ENCODE results near the gene GRIK5.

GRIK5 gene

DNA sequence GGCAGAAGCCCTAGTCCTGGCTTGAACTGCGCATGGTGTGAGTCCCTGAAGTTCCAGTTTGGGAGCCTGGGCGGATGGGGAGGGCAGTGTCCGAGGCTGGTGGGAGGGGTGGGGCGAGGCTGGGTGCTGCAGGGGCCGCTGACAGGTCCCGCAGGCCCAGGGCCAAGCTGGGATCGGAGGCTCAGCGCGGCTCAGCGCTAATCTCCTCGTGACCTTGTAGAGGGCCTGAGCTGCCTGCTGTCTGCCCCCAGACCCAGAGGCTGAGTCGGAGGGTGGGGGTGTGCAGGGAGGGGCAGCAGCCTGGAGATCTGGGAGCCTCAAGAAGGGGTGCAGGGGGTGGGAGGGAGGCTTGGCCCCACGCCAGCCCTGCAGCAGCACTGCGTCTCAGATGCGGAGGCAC is 79.0 kb downstream of the GRIK5 start:
- POLR2A ChIA-PET = no interaction called here
- TF ChIP-seq, protein P1, sequence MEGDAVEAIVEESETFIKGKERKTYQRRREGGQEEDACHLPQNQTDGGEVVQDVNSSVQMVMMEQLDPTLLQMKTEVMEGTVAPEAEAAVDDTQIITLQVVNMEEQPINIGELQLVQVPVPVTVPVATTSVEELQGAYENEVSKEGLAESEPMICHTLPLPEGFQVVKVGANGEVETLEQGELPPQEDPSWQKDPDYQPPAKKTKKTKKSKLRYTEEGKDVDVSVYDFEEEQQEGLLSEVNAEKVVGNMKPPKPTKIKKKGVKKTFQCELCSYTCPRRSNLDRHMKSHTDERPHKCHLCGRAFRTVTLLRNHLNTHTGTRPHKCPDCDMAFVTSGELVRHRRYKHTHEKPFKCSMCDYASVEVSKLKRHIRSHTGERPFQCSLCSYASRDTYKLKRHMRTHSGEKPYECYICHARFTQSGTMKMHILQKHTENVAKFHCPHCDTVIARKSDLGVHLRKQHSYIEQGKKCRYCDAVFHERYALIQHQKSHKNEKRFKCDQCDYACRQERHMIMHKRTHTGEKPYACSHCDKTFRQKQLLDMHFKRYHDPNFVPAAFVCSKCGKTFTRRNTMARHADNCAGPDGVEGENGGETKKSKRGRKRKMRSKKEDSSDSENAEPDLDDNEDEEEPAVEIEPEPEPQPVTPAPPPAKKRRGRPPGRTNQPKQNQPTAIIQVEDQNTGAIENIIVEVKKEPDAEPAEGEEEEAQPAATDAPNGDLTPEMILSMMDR (IDR thresholded peaks at IDR 0.05; ENCODE audit: insufficient read depth, low read length, missing control alignments) = no peak

DNA sequence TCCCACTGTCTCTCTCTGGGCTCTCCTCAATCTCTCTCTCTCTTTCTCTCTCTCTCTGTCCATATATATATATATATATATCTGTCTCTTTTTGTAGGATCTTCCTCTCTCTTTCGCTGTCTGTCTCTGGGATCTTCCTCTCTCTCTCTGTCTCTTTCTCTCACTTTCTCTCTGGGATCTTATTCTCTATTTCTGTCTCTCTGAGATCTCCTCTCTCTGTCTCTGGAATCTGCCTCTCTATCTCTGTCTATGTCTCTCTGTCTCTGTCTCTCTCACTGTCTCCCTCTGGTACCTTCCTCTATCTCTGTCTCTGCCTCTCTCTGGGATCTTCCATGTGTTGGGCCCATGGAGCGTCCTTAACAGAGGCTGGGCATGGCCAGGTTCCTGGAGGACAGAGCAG is 79.4 kb downstream of the GRIK5 start:
- no peak for DNase-seq (ENCODE audit: low read depth, low spot score)
- TF ChIP-seq, protein P1 (IDR thresholded peaks at IDR 0.05; ENCODE audit: insufficient read depth, low read length, missing control alignments) = no peak
- ChIA-PET CTCF (interaction anchor here (0.6 kb wide), 1 partner anchor 39 kb away, joined by 3 read pairs; no protein-coding TSS in a partner anchor), POLR2A (no interaction called here)
- no peak overlapping the region for H3K4me3 ChIP-seq (ENCODE audit: low read depth, low read length)

More for the DNA sequence above, 79.0 kb downstream of the GRIK5 start:
- CTCF ChIA-PET = interaction anchor here (0.6 kb wide), 1 partner anchor 39 kb away, joined by 3 read pairs; no protein-coding TSS in a partner anchor
- no peak overlapping the region for H3K4me3 ChIP-seq (ENCODE audit: low read depth, low read length)
- no peak for DNase-seq (ENCODE audit: low read depth, low spot score)

DNA sequence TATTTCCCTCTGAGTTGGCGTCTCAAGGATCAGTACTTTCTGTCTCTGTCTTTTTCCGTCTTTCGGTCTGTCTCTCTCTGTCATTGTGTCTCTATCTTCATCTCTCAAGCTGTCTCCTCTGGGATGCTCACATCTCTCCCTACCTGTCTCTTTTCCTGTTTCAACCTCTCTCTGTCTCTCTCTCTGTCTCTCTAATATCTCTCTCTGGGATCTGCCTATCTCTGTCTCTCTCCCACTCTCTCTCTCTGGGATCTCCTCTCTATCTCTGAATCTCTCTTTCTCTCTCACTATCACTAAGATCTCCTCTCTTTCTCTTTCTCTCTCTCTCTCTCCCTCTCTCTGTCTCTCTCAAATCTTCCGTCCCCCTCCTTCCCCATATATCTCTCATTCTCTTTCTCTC is 80.0 kb downstream of the GRIK5 start:
- no peak overlapping the region for H3K4me3 ChIP-seq (ENCODE audit: low read depth, low read length)
- DNase-seq (ENCODE audit: low read depth, low spot score) = no peak
- ChIA-PET CTCF (no interaction called here), POLR2A (no interaction called here)
- TF ChIP-seq, protein P1 (IDR thresholded peaks at IDR 0.05; ENCODE audit: insufficient read depth, low read length, missing control alignments) = no peak

DNA sequence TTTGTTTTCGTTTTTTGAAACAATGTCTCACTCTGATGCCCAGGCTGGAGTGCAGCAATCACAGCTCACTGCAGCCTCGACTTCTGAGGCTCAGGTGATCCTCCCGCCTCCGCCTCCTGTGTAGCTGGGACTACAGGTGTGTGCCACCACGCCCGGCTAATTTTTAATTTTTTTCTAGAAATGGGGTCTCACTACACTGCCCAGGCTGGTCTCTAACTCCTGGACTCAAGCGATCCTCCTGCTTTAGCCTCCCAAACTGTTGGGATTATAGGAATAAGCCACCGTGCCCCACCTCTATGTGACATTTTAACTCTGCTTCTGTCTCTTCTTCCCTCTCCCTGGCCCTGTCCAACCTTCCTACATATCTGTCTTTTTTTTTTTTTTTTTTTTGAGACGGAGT is 81.1 kb downstream of the GRIK5 start:
- ChIA-PET POLR2A (no interaction called here), CTCF (no interaction called here)

DNA sequence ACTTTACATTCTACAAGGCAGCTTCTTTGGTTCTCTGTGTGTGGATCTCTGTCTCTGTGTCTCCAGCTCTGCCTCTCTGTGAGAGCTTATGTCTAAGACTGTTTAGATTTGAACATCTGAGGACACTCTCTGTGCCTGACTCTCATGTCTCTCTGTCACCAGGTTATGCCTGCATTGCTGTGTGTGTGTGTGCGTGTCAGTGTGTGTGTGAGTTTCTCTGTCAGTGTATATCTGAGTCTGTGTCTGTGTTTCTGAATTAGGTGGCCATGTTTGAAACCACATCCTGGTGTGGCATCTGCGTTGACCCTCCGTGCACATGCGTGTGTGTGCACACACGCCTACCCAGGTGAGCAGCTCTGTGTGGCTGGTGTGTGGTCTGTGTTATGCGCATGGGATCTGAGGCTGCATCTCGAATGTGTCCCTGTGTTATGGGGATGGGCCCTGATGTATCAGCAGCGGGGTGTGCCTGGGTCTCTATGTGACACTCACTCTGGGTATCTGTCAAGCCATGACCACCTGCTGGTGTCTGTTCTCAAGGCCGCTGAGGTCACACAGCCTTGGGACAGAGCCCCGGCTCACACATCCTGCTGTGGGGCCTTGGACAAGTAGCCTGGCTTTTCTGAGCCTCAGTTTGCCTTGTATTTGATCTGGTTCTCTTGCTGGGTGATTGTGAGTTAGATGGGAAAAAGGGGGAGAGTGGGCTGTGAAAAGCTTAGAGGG is 82.7 kb downstream of the GRIK5 start:
- POLR2A ChIA-PET = no interaction called here
- no peak for DNase-seq (ENCODE audit: low read depth, low spot score)
- CTCF ChIA-PET = no interaction called here
- H3K4me3 ChIP-seq (ENCODE audit: low read depth, low read length) = no peak overlapping the region
- TF ChIP-seq, protein P1 (IDR thresholded peaks at IDR 0.05; ENCODE audit: insufficient read depth, low read length, missing control alignments) = no peak

More for the DNA sequence above, 81.1 kb downstream of the GRIK5 start:
- TF ChIP-seq, protein P1 (IDR thresholded peaks at IDR 0.05; ENCODE audit: insufficient read depth, low read length, missing control alignments) = no peak
- no peak for DNase-seq (ENCODE audit: low read depth, low spot score)
- H3K4me3 ChIP-seq (ENCODE audit: low read depth, low read length) = no peak overlapping the region

DNA sequence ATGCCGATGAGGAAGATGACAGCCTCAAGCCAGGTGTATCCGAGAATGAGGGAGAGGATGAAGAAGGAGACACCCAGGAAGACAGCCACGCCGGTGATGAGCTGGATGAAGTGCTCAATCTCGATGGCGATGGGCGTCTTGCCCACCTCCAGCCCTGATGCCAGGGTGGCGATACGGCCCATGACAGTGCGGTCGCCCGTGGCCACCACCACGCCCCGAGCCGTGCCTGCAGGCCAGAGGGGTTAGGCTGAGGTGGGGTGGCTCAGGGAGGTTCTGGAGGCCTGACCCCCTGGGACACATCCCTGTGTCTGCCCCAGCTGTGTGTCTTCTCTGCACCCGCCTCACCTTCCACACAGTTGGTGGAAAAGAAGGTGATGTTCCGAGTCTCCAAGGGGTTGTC is 85.0 kb downstream of the GRIK5 start:
- TF ChIP-seq, protein P1 (IDR thresholded peaks at IDR 0.05; ENCODE audit: insufficient read depth, low read length, missing control alignments) = no peak
- CTCF ChIA-PET = no interaction called here
- H3K4me3 ChIP-seq (ENCODE audit: low read depth, low read length) = no peak overlapping the region
- DNase-seq (ENCODE audit: low read depth, low spot score) = no peak
- POLR2A ChIA-PET = no interaction called here
